ENCODE data around the gene CLEC4F. TPM values are rescaled to one million over a fixed set of nuclear protein-coding genes. Genes with fewer than 3 reads are reported as not detected.

Gene CLEC4F
- total RNA-seq, 1 donor from 2014 or later, result not detected

Other genes starting within 250 kb of the CLEC4F start
- gene ADD2, start 52.4 kb downstream of the CLEC4F start, total RNA-seq, result not detected in 2 replicates
- not detected in 2 replicates for gene FIGLA, start 30.0 kb downstream of the CLEC4F start, total RNA-seq
- 0.26 TPM in 1 of 2 replicates, not detected in the other for gene CD207, start 15.2 kb upstream of the CLEC4F start, total RNA-seq
- 16.4 and 24.0 TPM in 2 replicates for gene VAX2, start 80.0 kb upstream of the CLEC4F start, total RNA-seq
- gene ATP6V1B1, start 115.3 kb upstream of the CLEC4F start, total RNA-seq, result 1.7 and 3.8 TPM in 2 replicates
- 1.5 TPM in 1 of 2 replicates, not detected in the other for gene ANKRD53, start 158.0 kb upstream of the CLEC4F start, total RNA-seq
- gene TEX261, start 174.3 kb upstream of the CLEC4F start, total RNA-seq, result 37.9 and 51.4 TPM in 2 replicates
- gene NAGK, start 248.0 kb upstream of the CLEC4F start, total RNA-seq, result 54.6 and 75.3 TPM in 2 replicates